GM19328 (cell line): ENCODE results near the gene USP31.

ENCODE experiments used
- ATAC-seq: cut with Tn5 transposase; IDR thresholded peaks from one replicate; pipeline ENCODE4 v1.9.1; 2021; ENCODE audit warnings: mild to moderate bottlenecking, moderate library complexity; ENCODE audit not compliant: unreplicated experiment

Gene USP31

DNA sequence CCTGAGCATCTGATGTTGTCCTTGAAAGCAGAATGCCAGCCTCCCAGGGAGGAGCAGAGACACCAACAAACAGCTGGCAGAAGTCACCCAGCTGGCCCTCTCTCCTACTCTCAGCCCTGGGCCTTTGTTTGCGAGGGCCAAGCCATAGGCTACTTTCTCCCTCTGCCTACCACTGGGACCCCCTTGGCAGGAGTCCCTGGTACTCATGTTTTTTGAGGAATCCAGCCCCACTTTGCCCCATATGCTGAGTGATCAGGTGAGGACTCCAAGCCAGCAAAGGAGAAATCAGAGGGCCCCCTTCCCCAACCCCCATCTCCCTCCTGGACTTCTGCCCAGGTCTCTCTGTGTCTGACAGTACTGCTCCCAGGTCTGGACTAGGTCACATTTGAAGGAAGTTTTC, 121.9 kb downstream of the USP31 start:
- no peak for ATAC-seq

DNA sequence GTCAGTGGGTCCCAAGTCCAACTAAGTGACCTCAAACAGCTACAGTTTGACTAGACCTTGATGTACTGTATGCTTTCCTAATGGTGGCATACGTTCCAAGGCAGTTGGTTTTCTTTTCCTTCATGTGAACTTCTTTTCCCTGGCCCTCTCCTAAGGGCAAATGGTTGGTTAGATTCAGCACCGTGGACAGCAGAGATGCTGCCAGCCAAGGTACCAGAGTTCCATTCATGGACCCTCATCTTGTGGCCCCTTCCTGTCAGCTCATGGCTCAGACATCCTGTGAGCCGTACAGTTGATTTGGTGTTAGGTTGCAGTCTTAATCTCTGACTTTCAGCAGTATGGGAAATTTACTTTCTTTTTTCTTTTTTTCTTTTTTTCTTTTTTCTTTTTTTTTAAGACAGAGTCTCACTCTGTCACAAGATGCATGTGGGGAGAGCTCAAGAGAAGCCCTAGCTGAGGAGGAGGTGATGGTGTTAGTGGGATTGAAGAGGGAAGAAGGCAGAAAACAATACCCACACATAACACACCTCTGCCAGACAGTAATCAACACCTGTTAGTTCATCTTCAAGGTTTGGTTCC, 122.4 kb downstream of the USP31 start:
- no peak for ATAC-seq

DNA sequence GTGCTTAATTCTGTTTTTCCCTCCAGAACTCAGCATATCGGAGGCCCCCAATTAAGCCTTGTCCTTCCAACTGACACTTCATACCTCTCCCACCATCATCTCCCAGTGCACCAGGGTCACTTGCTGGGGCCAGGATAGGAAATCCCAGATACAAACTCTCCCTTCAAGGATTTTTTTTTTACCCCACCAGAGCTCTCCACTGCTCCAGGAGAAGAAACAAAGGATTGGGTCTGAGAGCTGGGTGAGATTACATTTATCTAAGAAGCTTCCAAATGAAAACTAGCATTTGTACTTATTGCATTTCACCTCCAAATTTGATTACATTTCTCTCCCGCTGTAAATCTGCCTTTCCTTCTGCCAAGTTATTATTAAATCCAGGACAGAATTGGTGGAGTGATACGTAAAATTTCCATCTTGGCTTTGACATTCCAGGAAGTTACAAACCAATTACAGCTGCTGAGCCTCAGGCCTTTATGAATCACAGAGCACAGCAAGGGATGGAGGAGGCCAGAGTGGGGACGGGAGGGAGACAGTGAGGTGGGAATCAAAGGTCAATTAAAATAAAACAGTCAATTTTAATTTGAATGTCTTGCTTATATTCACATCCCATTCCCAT, 123.5 kb downstream of the USP31 start:
- no peak for ATAC-seq

DNA sequence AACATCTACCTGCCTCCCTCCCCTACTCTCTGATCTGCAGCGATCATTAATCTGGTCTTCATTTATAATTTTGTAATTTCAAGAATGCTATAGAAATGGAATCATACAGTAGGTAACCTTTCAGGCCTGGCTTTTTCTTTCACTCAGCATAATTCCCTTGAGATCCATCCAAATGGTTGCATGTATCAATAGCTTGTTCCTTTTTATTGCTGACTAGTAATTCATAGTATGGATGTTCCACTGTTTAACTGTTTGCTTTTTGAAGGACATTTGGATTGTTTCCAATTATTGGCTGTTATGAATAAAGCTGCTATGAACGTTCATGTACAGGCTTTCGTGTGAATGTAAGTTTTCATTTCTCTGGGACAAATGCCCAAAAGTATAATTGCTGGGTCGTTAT, 125.2 kb downstream of the USP31 start:
- ATAC-seq: no peak

DNA sequence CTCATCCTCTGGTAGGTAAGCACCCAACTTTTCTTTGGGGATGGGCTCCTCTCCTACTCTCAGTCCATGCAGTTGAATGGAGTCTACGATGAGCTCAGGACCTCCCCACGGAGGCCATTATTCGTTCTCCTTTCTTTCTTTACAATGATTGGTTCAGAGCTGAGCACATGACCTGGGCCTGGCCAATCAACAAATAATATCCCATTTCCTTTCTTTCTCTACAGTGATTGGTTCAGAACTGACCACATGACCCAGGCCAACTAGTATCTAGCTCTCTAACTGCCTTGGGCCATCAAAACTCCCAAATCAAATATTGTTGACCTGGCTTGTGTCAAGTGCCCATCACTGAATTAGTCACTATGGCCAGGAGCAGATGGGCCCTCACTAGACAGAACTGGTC, 129.2 kb downstream of the USP31 start:
- ATAC-seq: no peak

DNA sequence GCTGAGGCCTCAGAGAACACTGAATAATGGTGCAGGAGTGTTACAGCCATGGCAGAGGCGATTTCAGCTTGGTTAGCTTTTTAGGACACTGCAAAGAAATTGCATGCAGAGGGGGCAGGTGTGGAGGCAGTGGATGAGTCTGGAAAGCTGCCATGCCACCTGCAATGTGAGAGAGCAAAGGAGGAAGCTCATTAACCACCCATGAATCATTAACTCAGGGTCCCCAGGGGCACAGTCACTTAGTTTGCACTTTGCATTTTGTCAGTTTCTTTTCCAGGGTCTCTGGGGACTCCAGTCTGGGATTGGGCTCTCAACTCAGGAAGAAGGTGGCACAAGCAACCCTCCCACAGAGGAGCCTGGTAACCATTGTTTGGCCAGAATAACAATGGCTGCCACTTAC, 132.9 kb downstream of the USP31 start:
- ATAC-seq: no peak

DNA sequence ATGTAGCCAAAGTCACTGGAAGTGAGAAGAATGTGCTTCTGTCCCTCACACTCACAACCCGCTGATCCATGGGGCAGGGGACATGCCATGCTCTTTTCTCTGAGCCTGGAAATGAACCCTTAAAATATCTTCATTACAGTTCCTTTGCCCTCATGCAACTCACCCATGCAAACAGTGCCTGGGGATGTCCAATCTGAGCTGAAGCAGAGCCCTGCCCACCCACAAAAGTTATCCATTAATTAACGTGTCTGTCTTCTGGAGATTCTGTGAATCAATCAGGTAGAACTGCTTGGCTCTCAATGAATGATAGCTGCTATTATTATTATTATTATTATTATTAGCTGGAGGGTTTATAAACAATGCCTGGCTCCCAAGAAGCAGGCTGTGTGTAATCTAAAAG, 133.7 kb downstream of the USP31 start:
- ATAC-seq: no peak

DNA sequence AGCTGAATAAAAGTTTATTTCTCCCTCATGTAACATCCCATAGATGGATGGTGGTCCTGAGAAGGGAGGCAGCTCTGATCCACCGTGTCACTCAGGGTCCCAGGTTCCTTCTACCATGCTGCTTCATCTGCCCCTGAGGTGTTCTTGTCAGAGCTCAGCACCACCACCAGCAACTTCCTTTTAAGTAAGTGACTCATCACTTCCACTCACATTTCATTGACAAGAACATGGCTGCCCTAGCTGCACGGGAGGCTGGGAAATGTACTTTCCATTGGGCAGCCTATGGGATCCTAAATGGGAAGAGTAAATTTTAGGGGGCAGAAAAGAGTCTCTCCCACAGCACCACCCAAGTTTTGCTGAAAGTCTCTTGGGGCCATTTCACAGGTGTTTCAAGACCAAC, 134.7 kb downstream of the USP31 start:
- ATAC-seq: no peak
